ENCODE results near the gene CIBAR2. TPM values are rescaled to one million over a fixed set of nuclear protein-coding genes. Genes with fewer than 3 reads are reported as not detected.

Gene CIBAR2
- total RNA-seq, 1 donor from 2014 or later: 12.8 TPM

DNA sequence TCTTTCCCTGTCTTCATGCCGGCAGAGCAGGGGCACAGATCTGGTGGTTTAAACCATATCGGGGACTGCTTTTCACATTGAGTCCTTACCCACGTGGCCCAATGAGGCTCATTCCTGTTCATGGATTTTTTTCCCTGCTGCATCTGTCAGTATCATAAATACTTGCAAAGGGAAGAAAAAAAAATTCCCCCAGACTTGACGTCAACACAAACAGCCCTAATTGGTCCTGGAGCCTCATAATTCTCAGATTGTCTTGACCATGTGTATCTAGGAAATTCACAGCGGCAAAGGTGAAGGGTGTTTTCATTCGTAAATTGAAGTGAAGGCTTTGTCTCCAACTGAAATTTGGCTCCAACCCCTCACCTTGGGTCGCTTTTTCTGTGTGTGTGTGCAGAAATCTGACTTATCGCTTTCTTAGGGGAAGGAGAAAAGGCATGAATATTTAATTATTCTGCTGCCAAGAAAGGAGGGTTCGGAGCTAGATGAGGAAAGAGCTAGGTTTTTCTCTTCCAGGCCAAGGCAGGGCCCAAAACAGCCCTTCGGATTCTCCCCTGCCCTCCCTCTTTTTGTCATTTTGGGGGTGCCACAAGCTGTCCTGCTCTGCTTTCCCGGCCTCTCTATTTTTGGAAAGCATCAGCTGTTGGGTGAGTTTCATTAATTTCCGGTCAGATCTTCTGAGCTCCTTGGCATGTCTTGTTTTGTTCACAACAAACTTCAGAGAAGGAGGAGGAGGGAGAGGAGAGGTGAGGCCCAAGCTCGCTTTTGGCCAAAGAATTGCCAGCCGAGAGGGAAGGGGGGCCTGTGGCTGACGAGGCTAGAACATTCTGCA, 17.8 kb upstream of the CIBAR2 start:
- Histone ChIP-seq H3K4me3 (no peak overlapping the region), H3K27me3 (ENCODE audit: low read depth) (no peaks in the 10 kb centered on the region), H3K9me3 (no peaks in the 10 kb centered on the region), H3K4me1 (peaks cover 37% of the 10 kb centered on the region), H3K36me3 (no peaks in the 10 kb centered on the region), H3K27ac (peak overlapping the region; percentile 63)
- intact Hi-C loops (cut with DNase I): no loop called here
- DNase-seq: no peak
- peak in 1 of 2 donors; percentile 20 for ATAC-seq
- TF ChIP-seq, protein P1, sequence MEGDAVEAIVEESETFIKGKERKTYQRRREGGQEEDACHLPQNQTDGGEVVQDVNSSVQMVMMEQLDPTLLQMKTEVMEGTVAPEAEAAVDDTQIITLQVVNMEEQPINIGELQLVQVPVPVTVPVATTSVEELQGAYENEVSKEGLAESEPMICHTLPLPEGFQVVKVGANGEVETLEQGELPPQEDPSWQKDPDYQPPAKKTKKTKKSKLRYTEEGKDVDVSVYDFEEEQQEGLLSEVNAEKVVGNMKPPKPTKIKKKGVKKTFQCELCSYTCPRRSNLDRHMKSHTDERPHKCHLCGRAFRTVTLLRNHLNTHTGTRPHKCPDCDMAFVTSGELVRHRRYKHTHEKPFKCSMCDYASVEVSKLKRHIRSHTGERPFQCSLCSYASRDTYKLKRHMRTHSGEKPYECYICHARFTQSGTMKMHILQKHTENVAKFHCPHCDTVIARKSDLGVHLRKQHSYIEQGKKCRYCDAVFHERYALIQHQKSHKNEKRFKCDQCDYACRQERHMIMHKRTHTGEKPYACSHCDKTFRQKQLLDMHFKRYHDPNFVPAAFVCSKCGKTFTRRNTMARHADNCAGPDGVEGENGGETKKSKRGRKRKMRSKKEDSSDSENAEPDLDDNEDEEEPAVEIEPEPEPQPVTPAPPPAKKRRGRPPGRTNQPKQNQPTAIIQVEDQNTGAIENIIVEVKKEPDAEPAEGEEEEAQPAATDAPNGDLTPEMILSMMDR (IDR thresholded peaks at IDR 0.05): no peak

DNA sequence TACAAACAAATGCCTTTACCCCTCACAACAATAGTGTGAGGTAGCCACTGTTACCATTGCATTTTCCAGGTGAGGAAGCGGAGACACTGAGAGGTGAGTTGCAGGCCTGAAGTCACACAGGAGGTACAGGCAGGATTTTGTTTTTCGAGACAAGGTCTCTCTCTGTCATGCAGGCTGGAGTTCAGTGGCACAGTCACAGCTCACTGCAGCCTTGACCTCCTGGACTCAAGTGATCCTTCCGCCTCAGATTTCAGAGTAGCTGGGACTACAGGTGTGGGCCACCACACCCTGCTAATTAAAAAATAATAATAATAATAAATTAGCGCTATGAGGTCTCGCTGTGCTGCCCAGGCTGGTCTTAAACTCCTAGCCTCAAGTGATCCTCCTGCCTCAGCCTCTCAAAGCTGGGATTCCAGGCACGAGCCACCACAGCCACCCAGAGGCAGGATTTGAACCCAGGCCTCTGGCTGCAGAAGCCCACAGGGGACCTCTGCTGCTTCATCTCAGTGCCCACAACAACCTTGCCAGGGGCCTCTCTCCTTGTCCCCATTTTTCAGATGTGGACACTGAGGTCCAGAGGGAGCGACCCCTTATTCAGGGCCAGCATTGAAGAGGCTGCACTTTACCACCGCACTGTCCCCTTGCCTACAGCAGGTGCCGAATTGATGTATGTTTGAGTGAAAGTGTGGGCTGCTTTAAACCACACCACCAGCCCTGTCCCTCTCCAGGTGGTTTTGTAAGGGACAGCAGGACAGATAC, 16.0 kb upstream of the CIBAR2 start:
- intact Hi-C loops (cut with DNase I): no loop called here
- H3K4me1 ChIP-seq: peaks cover 39% of the 10 kb centered on the region
- ATAC-seq: no peak
- H3K4me3 ChIP-seq: no peak overlapping the region
- no peaks in the 10 kb centered on the region for H3K9me3 ChIP-seq
- TF ChIP-seq, protein P1 (IDR thresholded peaks at IDR 0.05): no peak
- no peak overlapping the region for H3K27ac ChIP-seq
- no peaks in the 10 kb centered on the region for H3K36me3 ChIP-seq
- no peak for DNase-seq
- no peaks in the 10 kb centered on the region for H3K27me3 ChIP-seq (ENCODE audit: low read depth)

DNA sequence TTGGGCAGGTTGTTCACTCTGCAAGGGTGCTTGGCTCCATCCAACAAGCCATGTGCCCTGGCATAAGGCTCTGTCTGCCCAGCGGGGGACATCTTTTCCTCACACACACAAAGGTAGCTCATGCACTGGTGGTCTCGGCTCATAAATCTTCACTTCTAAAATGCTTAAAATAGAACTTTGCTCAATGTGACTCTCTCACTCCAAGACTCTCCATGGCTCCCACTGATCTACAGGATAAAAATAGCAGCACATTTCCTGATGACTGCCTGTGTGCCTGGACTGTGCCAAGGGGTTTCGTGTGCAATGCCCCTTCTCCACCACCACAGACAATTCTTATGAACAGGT, 15.1 kb upstream of the CIBAR2 start:
- TF ChIP-seq, protein P1 (IDR thresholded peaks at IDR 0.05): no peak
- Histone ChIP-seq H3K27me3 (ENCODE audit: low read depth) (no peaks in the 10 kb centered on the region), H3K27ac (no peak overlapping the region), H3K9me3 (no peaks in the 10 kb centered on the region), H3K4me3 (no peak overlapping the region), H3K36me3 (no peaks in the 10 kb centered on the region), H3K4me1 (peaks cover 40% of the 10 kb centered on the region)
- DNase-seq: no peak
- ATAC-seq: no peak
- intact Hi-C loops (cut with DNase I): no loop called here

DNA sequence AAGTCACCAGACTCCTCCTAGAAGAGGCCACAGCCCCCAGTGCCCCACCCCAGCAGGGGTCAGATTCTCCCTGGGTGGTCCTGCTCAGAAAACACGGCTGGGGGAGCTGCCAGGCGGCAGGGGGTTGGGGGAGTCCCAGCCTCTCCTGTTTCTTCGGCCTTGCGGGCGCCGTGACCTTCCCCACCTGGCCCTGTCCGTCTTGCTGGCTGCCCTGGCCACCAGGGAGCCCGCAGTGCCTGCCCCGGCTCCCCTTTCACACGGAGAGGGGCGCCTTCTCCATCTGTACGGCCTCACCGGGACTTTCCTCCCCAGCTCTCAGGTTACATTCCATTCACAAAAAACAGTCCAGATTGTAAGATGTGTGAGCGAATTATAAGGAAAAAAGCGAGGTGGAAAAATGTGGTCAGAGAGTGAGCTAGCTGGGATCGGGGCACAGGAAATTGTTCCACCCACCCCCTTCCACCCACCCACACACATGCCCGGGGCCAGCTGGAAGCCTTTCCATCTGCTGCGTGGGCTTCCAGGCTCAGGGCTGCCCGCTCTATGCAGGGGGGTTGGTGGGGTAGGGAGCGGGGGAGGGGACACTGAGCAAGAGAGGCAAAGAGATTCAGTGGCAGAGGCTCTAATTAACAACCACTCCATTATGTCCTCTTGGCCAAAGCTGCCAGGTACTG, 14.6 kb upstream of the CIBAR2 start:
- DNase-seq: no peak
- intact Hi-C loops (cut with DNase I): no loop called here

DNA sequence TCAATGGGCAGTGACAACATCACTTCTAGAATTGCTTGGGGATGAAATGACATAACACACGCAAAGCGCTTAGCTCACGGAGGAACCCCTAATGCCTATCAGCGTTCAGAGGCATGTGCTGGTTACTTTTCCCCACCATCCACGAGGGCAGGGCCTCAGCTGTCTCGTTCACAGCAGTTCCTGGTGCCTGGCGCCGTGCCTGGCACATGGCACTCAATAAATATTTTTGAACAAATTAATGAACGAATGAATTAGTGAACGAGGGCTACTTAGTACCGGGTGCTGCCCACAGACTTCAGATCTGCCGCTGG, 14.1 kb upstream of the CIBAR2 start:
- Histone ChIP-seq H3K27ac (no peak overlapping the region), H3K27me3 (ENCODE audit: low read depth) (no peaks in the 10 kb centered on the region), H3K36me3 (no peaks in the 10 kb centered on the region), H3K9me3 (no peaks in the 10 kb centered on the region), H3K4me1 (peaks cover 40% of the 10 kb centered on the region), H3K4me3 (no peak overlapping the region)
- DNase-seq (no peak), ATAC-seq (no peak)
- intact Hi-C loops (cut with DNase I): no loop called here
- TF ChIP-seq, protein P1 (IDR thresholded peaks at IDR 0.05): no peak

More for the DNA sequence above, 14.6 kb upstream of the CIBAR2 start:
- peak in 1 of 2 donors; percentile 40 for ATAC-seq
- Histone ChIP-seq H3K27me3 (ENCODE audit: low read depth) (no peaks in the 10 kb centered on the region), H3K4me1 (peaks cover 40% of the 10 kb centered on the region), H3K27ac (no peak overlapping the region), H3K9me3 (no peaks in the 10 kb centered on the region), H3K4me3 (no peak overlapping the region), H3K36me3 (no peaks in the 10 kb centered on the region)
- TF ChIP-seq, protein P1 (IDR thresholded peaks at IDR 0.05): no peak
